Gastrocnemius medialis (tissue), 4 donors: ENCODE data around the gene ITGA8.
"Not testable (repeated sequence)": the region's sequence is repeated elsewhere in the genome, so short reads cannot be mapped to it uniquely, and the experiment has no call there.

Experiments used
- CTCF ChIP-seq, 5 experiments: fragments of 450-650 bp in 3 of 5; fragments of 200-600 bp in 2 of 5; sonication (generic) in 2 of 5; IDR thresholded peaks in 4 of 5; conservative IDR thresholded peaks in 1 of 5; 1 replicate in 4 of 5; 2 replicates in 1 of 5; pipeline ENCODE4 v1.5.1; 2016 to 2019; ENCODE audit warnings: antibody characterized with exemption in 5 of 5, mild to moderate bottlenecking in 3 of 5, moderate library complexity in 3 of 5
- POLR2A ChIP-seq, 2 donors: fragments of 450-650 bp; IDR thresholded peaks; one replicate each; pipeline ENCODE4 v1.6.1; 2017; ENCODE audit warnings: antibody characterized with exemption in 2 of 2, mild to moderate bottlenecking in 2 of 2, moderate library complexity in 2 of 2

- not testable (repeated sequence) for TF ChIP-seq CTCF (IDR thresholded peaks at IDR 0.05 in 4 of 5, conservative IDR thresholded peaks at IDR 0.05 in 1 of 5); POLR2A (IDR thresholded peaks at IDR 0.05)
Measured at GRCh38 chr10:15762239-15762638, 42.5 kb upstream of the ITGA8 start.
